Measurements from ENCODE around the gene GRB2. TPM values are rescaled to one million over a fixed set of nuclear protein-coding genes. Genes with fewer than 3 reads are reported as not detected.

The GRB2 gene
- total RNA-seq, 1 experiment from 2014 or later = 79.7 TPM

DNA sequence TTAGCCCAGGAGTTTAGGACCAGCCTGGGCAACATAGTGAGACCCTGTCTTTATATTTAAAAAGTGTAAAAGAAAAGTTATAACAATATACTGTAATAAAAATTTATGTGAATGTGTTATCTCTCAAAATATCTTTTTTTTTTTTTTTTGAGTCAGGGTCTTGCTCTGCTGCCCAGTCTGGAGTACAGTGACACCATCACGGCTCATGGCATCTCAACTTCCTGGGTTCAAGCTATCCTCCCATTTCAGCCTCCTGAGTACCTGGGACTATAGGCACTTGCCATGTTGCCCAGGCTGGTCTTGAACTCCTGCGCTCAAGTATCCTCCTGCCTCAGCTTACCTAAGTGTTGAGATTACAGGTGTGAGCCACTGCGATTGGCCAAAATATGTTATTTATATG is 70.8 kb downstream of the GRB2 start:
- TF ChIP-seq, protein P1, sequence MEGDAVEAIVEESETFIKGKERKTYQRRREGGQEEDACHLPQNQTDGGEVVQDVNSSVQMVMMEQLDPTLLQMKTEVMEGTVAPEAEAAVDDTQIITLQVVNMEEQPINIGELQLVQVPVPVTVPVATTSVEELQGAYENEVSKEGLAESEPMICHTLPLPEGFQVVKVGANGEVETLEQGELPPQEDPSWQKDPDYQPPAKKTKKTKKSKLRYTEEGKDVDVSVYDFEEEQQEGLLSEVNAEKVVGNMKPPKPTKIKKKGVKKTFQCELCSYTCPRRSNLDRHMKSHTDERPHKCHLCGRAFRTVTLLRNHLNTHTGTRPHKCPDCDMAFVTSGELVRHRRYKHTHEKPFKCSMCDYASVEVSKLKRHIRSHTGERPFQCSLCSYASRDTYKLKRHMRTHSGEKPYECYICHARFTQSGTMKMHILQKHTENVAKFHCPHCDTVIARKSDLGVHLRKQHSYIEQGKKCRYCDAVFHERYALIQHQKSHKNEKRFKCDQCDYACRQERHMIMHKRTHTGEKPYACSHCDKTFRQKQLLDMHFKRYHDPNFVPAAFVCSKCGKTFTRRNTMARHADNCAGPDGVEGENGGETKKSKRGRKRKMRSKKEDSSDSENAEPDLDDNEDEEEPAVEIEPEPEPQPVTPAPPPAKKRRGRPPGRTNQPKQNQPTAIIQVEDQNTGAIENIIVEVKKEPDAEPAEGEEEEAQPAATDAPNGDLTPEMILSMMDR (IDR thresholded peaks at IDR 0.05; ENCODE audit: unreplicated experiment) = no peak
- CTCF ChIA-PET = no interaction called here
- intact Hi-C loops (cut with micrococcal nuclease; ENCODE audit: unreplicated experiment) = no loop called here
- Mint-ChIP-seq H3K4me3 (ENCODE audit: low read depth, unreplicated experiment) (no peak overlapping the region), H3K9me3 (ENCODE audit: low read depth, unreplicated experiment) (no peaks in the 10 kb centered on the region), H3K27me3 (ENCODE audit: unreplicated experiment) (no peaks in the 10 kb centered on the region), H3K27ac (ENCODE audit: unreplicated experiment) (no peak overlapping the region), H3K4me1 (ENCODE audit: low read depth, unreplicated experiment) (no peaks in the 10 kb centered on the region), H3K36me3 (ENCODE audit: insufficient read depth, unreplicated experiment) (no peaks in the 10 kb centered on the region)
- no TSS peak for BruUV-seq (replicated peaks)
- DNase-seq = no peak

DNA sequence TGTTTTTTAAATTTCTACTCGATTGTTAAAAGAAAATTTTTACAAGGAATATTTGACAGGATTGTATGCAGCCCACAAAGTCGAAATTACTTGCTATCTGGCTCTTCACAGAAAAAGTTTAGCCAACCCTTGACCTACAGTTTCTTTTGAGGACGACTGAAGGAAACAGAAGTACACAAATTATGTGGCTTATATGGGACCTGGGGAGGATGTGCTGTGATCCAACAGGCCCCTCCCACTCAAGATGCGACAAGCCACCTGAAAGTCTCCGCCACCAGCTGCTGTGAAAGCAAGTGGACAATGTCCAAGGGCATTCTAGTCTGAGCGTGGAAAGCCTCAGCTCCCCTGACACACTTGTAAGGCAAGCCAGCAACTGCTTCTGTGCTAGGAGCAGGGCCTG is 73.8 kb downstream of the GRB2 start:
- H3K4me1 Mint-ChIP-seq (ENCODE audit: low read depth, unreplicated experiment) = no peaks in the 10 kb centered on the region

DNA sequence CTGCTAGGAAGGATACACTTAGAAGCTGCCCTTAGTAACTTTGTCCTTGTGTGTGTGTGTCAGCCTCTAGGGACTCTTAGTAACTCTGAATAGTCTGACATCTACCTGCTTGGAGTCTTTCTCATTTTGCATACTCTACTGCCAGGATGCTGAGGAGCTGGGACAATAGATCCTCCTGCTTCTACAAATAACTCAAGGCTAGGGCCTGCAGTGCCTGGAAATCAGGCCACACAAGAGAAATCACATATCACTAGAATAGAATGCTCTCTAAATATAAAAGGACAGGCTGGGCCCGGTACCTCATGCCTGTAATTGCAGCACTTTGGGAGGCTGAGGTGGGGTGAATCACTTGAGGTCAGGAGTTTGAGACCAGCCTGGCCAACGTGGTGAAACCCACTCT is 77.7 kb downstream of the GRB2 start:
- H3K4me3 Mint-ChIP-seq (ENCODE audit: low read depth, unreplicated experiment) = no peak overlapping the region
- no peaks in the 10 kb centered on the region for H3K27me3 Mint-ChIP-seq (ENCODE audit: unreplicated experiment)
- H3K36me3 Mint-ChIP-seq (ENCODE audit: insufficient read depth, unreplicated experiment) = peaks cover 14% of the 10 kb centered on the region
- no peaks in the 10 kb centered on the region for H3K9me3 Mint-ChIP-seq (ENCODE audit: low read depth, unreplicated experiment)
- BruUV-seq (replicated peaks) = no TSS peak
- DNase-seq = no peak
- H3K4me1 Mint-ChIP-seq (ENCODE audit: low read depth, unreplicated experiment) = no peaks in the 10 kb centered on the region
- TF ChIP-seq, protein P1 (IDR thresholded peaks at IDR 0.05; ENCODE audit: unreplicated experiment) = no peak
- H3K27ac Mint-ChIP-seq (ENCODE audit: unreplicated experiment) = no peak overlapping the region
- intact Hi-C loops (cut with micrococcal nuclease; ENCODE audit: unreplicated experiment) = no loop called here
- CTCF ChIA-PET = no interaction called here

More for the DNA sequence above, 73.8 kb downstream of the GRB2 start:
- CTCF ChIA-PET = interaction anchor here (0.6 kb wide), 1 partner anchor 19 kb away, joined by 3 read pairs; no protein-coding TSS in a partner anchor
- no TSS peak for BruUV-seq (replicated peaks)
- Mint-ChIP-seq H3K9me3 (ENCODE audit: low read depth, unreplicated experiment) (no peaks in the 10 kb centered on the region), H3K27ac (ENCODE audit: unreplicated experiment) (no peak overlapping the region), H3K27me3 (ENCODE audit: unreplicated experiment) (no peaks in the 10 kb centered on the region), H3K4me3 (ENCODE audit: low read depth, unreplicated experiment) (no peak overlapping the region), H3K36me3 (ENCODE audit: insufficient read depth, unreplicated experiment) (no peaks in the 10 kb centered on the region)
- TF ChIP-seq, protein P1 (IDR thresholded peaks at IDR 0.05; ENCODE audit: unreplicated experiment) = no peak
- intact Hi-C loops (cut with micrococcal nuclease; ENCODE audit: unreplicated experiment) = no loop called here
- no peak for DNase-seq

DNA sequence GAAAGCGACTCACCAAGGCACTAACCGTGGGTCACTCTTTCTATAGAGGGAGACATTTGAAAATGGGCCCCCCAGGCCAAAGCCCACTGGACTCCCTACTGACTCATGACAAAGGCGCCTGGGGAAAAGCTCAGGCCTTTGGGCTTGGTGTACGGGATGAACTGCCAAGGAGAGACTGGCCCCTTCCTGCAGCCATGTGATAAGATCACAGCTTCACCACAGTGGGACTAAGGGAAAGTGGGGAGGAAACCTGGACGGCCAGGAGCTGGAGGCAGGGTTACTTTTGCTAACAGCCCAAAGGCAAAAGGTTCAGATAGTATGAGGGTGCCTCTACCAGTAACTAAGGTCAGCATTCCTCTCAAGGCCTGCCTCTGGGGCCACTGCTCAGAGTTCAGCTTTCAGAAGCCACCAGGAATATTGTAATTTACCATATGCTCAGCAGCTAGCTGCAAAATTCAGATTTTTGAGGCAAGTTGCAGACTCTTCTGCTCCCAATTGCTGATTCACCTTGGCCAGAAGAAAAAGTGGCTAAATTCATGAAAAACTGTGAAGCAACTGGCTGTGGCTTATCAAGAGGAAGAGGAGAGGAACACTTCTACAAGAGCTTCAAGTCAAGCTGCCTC is 79.1 kb downstream of the GRB2 start:
- Mint-ChIP-seq H3K27ac (ENCODE audit: unreplicated experiment) (no peak overlapping the region), H3K4me3 (ENCODE audit: low read depth, unreplicated experiment) (no peak overlapping the region), H3K4me1 (ENCODE audit: low read depth, unreplicated experiment) (no peaks in the 10 kb centered on the region), H3K27me3 (ENCODE audit: unreplicated experiment) (no peaks in the 10 kb centered on the region), H3K36me3 (ENCODE audit: insufficient read depth, unreplicated experiment) (peaks cover 25% of the 10 kb centered on the region), H3K9me3 (ENCODE audit: low read depth, unreplicated experiment) (no peaks in the 10 kb centered on the region)
- CTCF ChIA-PET = interaction anchor here (0.7 kb wide), 1 partner anchor 27 kb away, joined by 3 read pairs; no protein-coding TSS in a partner anchor
- intact Hi-C loops (cut with micrococcal nuclease; ENCODE audit: unreplicated experiment) = no loop called here
- DNase-seq = no peak
- TF ChIP-seq, protein P1 (IDR thresholded peaks at IDR 0.05; ENCODE audit: unreplicated experiment) = no peak
- no TSS peak for BruUV-seq (replicated peaks)
